ENCODE measurements around the gene SMG6.
"Not testable (repeated sequence)": the region's sequence is repeated elsewhere in the genome, so short reads cannot be mapped to it uniquely, and the experiment has no call there.

Gene SMG6

GRCh38 chr17:2202996-2203575 lies 100.5 kb downstream of the SMG6 start:
- DNase-seq (ENCODE audit: low read depth in 2 of 2), result no peak

- no peak for DNase-seq (ENCODE audit: low read depth in 2 of 2)
These were observed 101.1 kb downstream of the SMG6 start for GRCh38 chr17:2202302-2202995.

- DNase-seq (ENCODE audit: low read depth in 2 of 2), result not testable (repeated sequence)
These were observed 104.2 kb downstream of the SMG6 start for GRCh38 chr17:2199386-2199785.

- no peak for DNase-seq (ENCODE audit: low read depth in 2 of 2)
These were observed 104.7 kb downstream of the SMG6 start for GRCh38 chr17:2198927-2199326.

- DNase-seq (ENCODE audit: low read depth in 2 of 2), result no peak
These were observed 106.3 kb downstream of the SMG6 start for GRCh38 chr17:2197271-2197670.

GRCh38 chr17:2195729-2196128 lies 107.9 kb downstream of the SMG6 start:
- peak; percentile 40 to 50 for DNase-seq (ENCODE audit: low read depth in 2 of 2)

GRCh38 chr17:2194889-2195335 lies 108.7 kb downstream of the SMG6 start:
- no peak for DNase-seq (ENCODE audit: low read depth in 2 of 2)

GRCh38 chr17:2192367-2193057 lies 111.1 kb downstream of the SMG6 start:
- DNase-seq (ENCODE audit: low read depth in 2 of 2), result peak in 1 of 2 experiments; percentile 44

GRCh38 chr17:2191785-2192184 lies 111.8 kb downstream of the SMG6 start:
- no peak for DNase-seq (ENCODE audit: low read depth in 2 of 2)

GRCh38 chr17:2191227-2191626 lies 112.4 kb downstream of the SMG6 start:
- DNase-seq (ENCODE audit: low read depth in 2 of 2), result no peak

GRCh38 chr17:2190014-2190413 lies 113.6 kb downstream of the SMG6 start:
- DNase-seq (ENCODE audit: low read depth in 2 of 2), result no peak

GRCh38 chr17:2188971-2189630 lies 114.5 kb downstream of the SMG6 start:
- DNase-seq (ENCODE audit: low read depth in 2 of 2), result no peak

GRCh38 chr17:2187758-2188157 lies 115.8 kb downstream of the SMG6 start:
- DNase-seq (ENCODE audit: low read depth in 2 of 2), result no peak

GRCh38 chr17:2186937-2187336 lies 116.6 kb downstream of the SMG6 start:
- DNase-seq (ENCODE audit: low read depth in 2 of 2), result no peak

GRCh38 chr17:2184993-2185931 lies 118.3 kb downstream of the SMG6 start:
- DNase-seq (ENCODE audit: low read depth in 2 of 2), result no peak

- DNase-seq (ENCODE audit: low read depth in 2 of 2), result no peak
These were observed 120.2 kb downstream of the SMG6 start for GRCh38 chr17:2183346-2183745.

- DNase-seq (ENCODE audit: low read depth in 2 of 2), result no peak
These were observed 121.6 kb downstream of the SMG6 start for GRCh38 chr17:2181897-2182448.

GRCh38 chr17:2181206-2181896 lies 122.2 kb downstream of the SMG6 start:
- no peak for DNase-seq (ENCODE audit: low read depth in 2 of 2)

GRCh38 chr17:2180768-2181167 lies 122.8 kb downstream of the SMG6 start:
- DNase-seq (ENCODE audit: low read depth in 2 of 2), result no peak

- no peak for DNase-seq (ENCODE audit: low read depth in 2 of 2)
These were observed 123.8 kb downstream of the SMG6 start for GRCh38 chr17:2179615-2180295.

Data from stimulated activated CD4-positive, alpha-beta T cell treated with anti-CD3 and anti-CD28 coated beads, Interleukin-12 subunit alpha, Interleukin-12 subunit beta, amount 100 ng/mL, for 24 hours (primary cell).